ENCODE results near the gene MYO3B.
"Not testable (repeated sequence)": the region's sequence is repeated elsewhere in the genome, so short reads cannot be mapped to it uniquely, and the experiment has no call there.

The MYO3B gene

GRCh38 chr2:170530284-170530745 lies 352.4 kb downstream of the MYO3B start:
- no peak for DNase-seq

- DNase-seq = no peak
Measured at GRCh38 chr2:170530803-170531564, 353.0 kb downstream of the MYO3B start.

- DNase-seq = no peak
Measured at GRCh38 chr2:170531876-170532275, 353.9 kb downstream of the MYO3B start.

GRCh38 chr2:170533156-170533555 lies 355.2 kb downstream of the MYO3B start:
- no peak for DNase-seq

- DNase-seq = no peak
Measured at GRCh38 chr2:170535552-170535951, 357.6 kb downstream of the MYO3B start.

GRCh38 chr2:170544817-170545216 lies 366.9 kb downstream of the MYO3B start:
- DNase-seq = no peak

GRCh38 chr2:170548304-170548703 lies 370.4 kb downstream of the MYO3B start:
- no peak for DNase-seq

GRCh38 chr2:170550501-170550900 lies 372.6 kb downstream of the MYO3B start:
- no peak for DNase-seq

- DNase-seq = not testable (repeated sequence)
Measured at GRCh38 chr2:170551899-170552298, 374.0 kb downstream of the MYO3B start.

- no peak for DNase-seq
Measured at GRCh38 chr2:170553748-170554147, 375.8 kb downstream of the MYO3B start.

GRCh38 chr2:170554278-170554955 lies 376.5 kb downstream of the MYO3B start:
- no peak for DNase-seq

- DNase-seq = no peak
Measured at GRCh38 chr2:170562928-170563327, 385.0 kb downstream of the MYO3B start.

- no peak for DNase-seq
Measured at GRCh38 chr2:170563401-170563800, 385.5 kb downstream of the MYO3B start.

GRCh38 chr2:170566138-170566537 lies 388.2 kb downstream of the MYO3B start:
- DNase-seq = no peak

GRCh38 chr2:170567429-170567828 lies 389.5 kb downstream of the MYO3B start:
- no peak for DNase-seq

- no peak for DNase-seq
Measured at GRCh38 chr2:170568511-170568910, 390.6 kb downstream of the MYO3B start.

- no peak for DNase-seq
Measured at GRCh38 chr2:170571612-170572011, 393.7 kb downstream of the MYO3B start.

GRCh38 chr2:170573671-170574070 lies 395.7 kb downstream of the MYO3B start:
- no peak for DNase-seq

- DNase-seq = no peak
Measured at GRCh38 chr2:170576296-170576695, 398.3 kb downstream of the MYO3B start.

GRCh38 chr2:170577356-170577755 lies 399.4 kb downstream of the MYO3B start:
- no peak for DNase-seq

GRCh38 chr2:170578606-170579005 lies 400.7 kb downstream of the MYO3B start:
- no peak for DNase-seq

GRCh38 chr2:170579511-170579910 lies 401.6 kb downstream of the MYO3B start:
- DNase-seq = no peak

- no peak for DNase-seq
Measured at GRCh38 chr2:170582313-170582712, 404.4 kb downstream of the MYO3B start.

- DNase-seq = no peak
Measured at GRCh38 chr2:170582751-170583463, 405.0 kb downstream of the MYO3B start.
